Measurements from ENCODE around the gene RHBDL1. TPM values are rescaled to one million over a fixed set of nuclear protein-coding genes. Genes with fewer than 3 reads are reported as not detected.

RHBDL1 gene
- total and polyA plus RNA-seq, 2 donors (not counting 3 experiments of a cell fraction or from before 2014, with no cell fraction given): 1.1 to 1.8 TPM

DNA sequence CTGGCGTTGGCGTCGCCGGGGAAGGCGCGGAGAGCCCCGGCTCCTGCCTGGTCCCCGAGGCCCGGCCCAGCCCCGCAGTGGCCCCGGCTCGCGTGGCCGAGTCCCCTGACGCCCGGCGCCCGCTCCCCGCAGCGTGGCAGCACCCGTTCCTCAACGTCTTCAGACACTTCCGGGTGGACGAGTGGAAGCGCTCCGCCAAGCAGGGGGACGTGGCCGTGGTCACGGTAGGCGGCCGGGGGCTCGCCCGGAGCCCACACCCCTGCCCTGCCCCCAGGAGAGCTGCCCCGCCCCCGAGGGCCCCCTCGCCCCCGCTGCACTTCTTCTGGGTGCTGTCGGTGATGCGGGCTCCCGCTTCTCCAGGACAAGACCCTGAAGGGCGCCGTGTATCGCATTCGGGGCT is 25.8 kb upstream of the RHBDL1 start:
- H3K27ac ChIP-seq (ENCODE audit: insufficient read depth, low read depth, low read length): peak overlapping the region; percentile 22
- FAIRE-seq (no peak), DNase-seq (ENCODE audit: low read depth, low spot score) (no peak)
- peak overlapping the region; percentile 65 for H3K9ac ChIP-seq (replicated peaks; ENCODE audit: extremely low read depth, insufficient read depth, low read length)
- dilution Hi-C loops (cut with MboI; ENCODE audit: extremely low pct_ligation_motif_present, low sequenced_read_pairs): no loop called here
- H2AFZ ChIP-seq (ENCODE audit: low read depth, low read length): peak overlapping the region; percentile 23
- peak overlapping the region in 2 of 3 experiments; percentile 55 to 57 for H3K4me3 ChIP-seq (replicated peaks in 1 of 3; ENCODE audit: insufficient read depth in 1 of 3, low read depth in 1 of 3, low read length in 3 of 3)
- peak overlapping the region; percentile 16 for H3K4me2 ChIP-seq (ENCODE audit: insufficient read depth, low read length)
- POLR2A ChIA-PET: interaction anchor here (1.3 kb wide), 1 partner anchor 13 kb away, joined by 4 read pairs; the partner anchor contains the start of gene METTL26
- H3K9me3 ChIP-seq (replicated peaks; ENCODE audit: control insufficient read depth, insufficient read depth, low read length): no peaks in the 10 kb centered on the region
- no peaks in the 10 kb centered on the region for H3K27me3 ChIP-seq (ENCODE audit: control insufficient read depth in 2 of 2, insufficient read depth in 2 of 2, low read length in 2 of 2)
- H3K79me2 ChIP-seq (ENCODE audit: control insufficient read depth, insufficient read depth, low read length): no peaks in the 10 kb centered on the region
- H3K9me1 ChIP-seq (replicated peaks; ENCODE audit: control insufficient read depth, extremely low read depth, insufficient read depth, low read length): no peaks in the 10 kb centered on the region
- CTCF ChIA-PET: interaction anchor here (1.1 kb wide), 1 partner anchor 11 kb away, joined by 11 read pairs; no protein-coding TSS in a partner anchor
- no peaks in the 10 kb centered on the region for H4K20me1 ChIP-seq (replicated peaks; ENCODE audit: control insufficient read depth, extremely low read depth, insufficient read depth, low read length)
- intact Hi-C loops (cut with micrococcal nuclease): loop anchor here (1.0 kb wide), 1 partner anchor 11 kb away; no protein-coding TSS in a partner anchor
- H3K36me3 ChIP-seq (ENCODE audit: control insufficient read depth in 2 of 2, extremely low read depth in 1 of 2, insufficient read depth in 2 of 2, low read length in 2 of 2): peaks cover 0 to 2% of the 10 kb centered on the region in 2 experiments
- TF ChIP-seq JUN (IDR thresholded peaks at IDR 0.05; ENCODE audit: borderline replicate concordance, insufficient read depth, insufficient read length, low read depth) (no peak), FOS (IDR thresholded peaks at IDR 0.05; ENCODE audit: borderline replicate concordance, insufficient read depth, low read length) (no peak), POLR2A (IDR thresholded peaks at IDR 0.05; ENCODE audit: low read depth, low read length) (no peak), GATA2 (IDR thresholded peaks at IDR 0.05; ENCODE audit: insufficient read depth, insufficient read length, low read depth, low read length) (no peak), MYC (IDR thresholded peaks at IDR 0.05; ENCODE audit: low read depth, low read length) (no peak), EZH2 (IDR thresholded peaks at IDR 0.05; ENCODE audit: borderline replicate concordance, low read depth, low read length, severe bottlenecking) (no peak), POLR2AphosphoS5 (IDR thresholded peaks at IDR 0.05; ENCODE audit: insufficient read depth, low read depth, low read length) (no peak)
- TF ChIP-seq, protein P1, sequence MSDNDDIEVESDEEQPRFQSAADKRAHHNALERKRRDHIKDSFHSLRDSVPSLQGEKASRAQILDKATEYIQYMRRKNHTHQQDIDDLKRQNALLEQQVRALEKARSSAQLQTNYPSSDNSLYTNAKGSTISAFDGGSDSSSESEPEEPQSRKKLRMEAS (IDR thresholded peaks at IDR 0.05; ENCODE audit: insufficient read depth, insufficient read length): no peak
- TF ChIP-seq, protein P2, sequence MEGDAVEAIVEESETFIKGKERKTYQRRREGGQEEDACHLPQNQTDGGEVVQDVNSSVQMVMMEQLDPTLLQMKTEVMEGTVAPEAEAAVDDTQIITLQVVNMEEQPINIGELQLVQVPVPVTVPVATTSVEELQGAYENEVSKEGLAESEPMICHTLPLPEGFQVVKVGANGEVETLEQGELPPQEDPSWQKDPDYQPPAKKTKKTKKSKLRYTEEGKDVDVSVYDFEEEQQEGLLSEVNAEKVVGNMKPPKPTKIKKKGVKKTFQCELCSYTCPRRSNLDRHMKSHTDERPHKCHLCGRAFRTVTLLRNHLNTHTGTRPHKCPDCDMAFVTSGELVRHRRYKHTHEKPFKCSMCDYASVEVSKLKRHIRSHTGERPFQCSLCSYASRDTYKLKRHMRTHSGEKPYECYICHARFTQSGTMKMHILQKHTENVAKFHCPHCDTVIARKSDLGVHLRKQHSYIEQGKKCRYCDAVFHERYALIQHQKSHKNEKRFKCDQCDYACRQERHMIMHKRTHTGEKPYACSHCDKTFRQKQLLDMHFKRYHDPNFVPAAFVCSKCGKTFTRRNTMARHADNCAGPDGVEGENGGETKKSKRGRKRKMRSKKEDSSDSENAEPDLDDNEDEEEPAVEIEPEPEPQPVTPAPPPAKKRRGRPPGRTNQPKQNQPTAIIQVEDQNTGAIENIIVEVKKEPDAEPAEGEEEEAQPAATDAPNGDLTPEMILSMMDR (IDR thresholded peaks at IDR 0.05; ENCODE audit: extremely low read depth in 1 of 2, insufficient read depth in 1 of 2, low read depth in 1 of 2, low read length in 2 of 2): no peak
- BruUV-seq (replicated peaks): no TSS peak
- H3K4me1 ChIP-seq (ENCODE audit: control insufficient read depth, extremely low read depth, insufficient read depth, low read length): peaks cover 8% of the 10 kb centered on the region

All from endothelial cell of umbilical vein (primary cell).